Sigmoid colon (tissue), 7 donors: Measurements from ENCODE around the gene MTMR4. TPM values are rescaled to one million over a fixed set of nuclear protein-coding genes. Genes with fewer than 3 reads are reported as not detected.

Experiments used
- DNase-seq: peaks from one replicate; pipeline ENCODE4 v3.0.0-alpha.2; 2019
- H3K27ac ChIP-seq, 4 donors: fragments of 200-600 bp; sonication (generic); one replicate each; pipeline ENCODE4 v1.5.1; 2016 to 2019; ENCODE audit warnings: mild to moderate bottlenecking in 1 of 4
- H3K27me3 ChIP-seq, 3 donors: fragments of 200-600 bp; sonication (generic); one replicate each; pipeline ENCODE4 v1.5.1; 2019; ENCODE audit warnings: mild to moderate bottlenecking in 1 of 3
- H3K36me3 ChIP-seq, 4 donors: fragments of 200-600 bp; sonication (generic); one replicate each; pipeline ENCODE4 v1.5.1; 2016 to 2019
- H3K4me1 ChIP-seq, 4 donors: fragments of 200-600 bp; sonication (generic); one replicate each; pipeline ENCODE4 v1.5.1; 2017 to 2019
- H3K4me3 ChIP-seq, 4 donors: fragments of 200-600 bp; sonication (generic); one replicate each; pipeline ENCODE4 v1.5.1; 2017 to 2019; ENCODE audit warnings: mild to moderate bottlenecking in 2 of 4, moderate library complexity in 1 of 4
- H3K9me3 ChIP-seq, 4 donors: fragments of 200-600 bp in 3 of 4; sonication (generic) in 3 of 4; one replicate each; pipeline versions ENCODE4 v1.5.1 to v1.6.1; 2013 to 2019
- CTCF ChIP-seq, 4 experiments: fragments of 450-650 bp in 3 of 4; fragments of 200-600 bp in 1 of 4; IDR thresholded peaks; one replicate each; pipeline ENCODE4 v1.5.1; 2016 to 2019; ENCODE audit warnings: antibody characterized with exemption in 4 of 4, mild to moderate bottlenecking in 3 of 4, moderate library complexity in 2 of 4
- EP300 ChIP-seq, 4 donors: sonication (generic); formaldehyde crosslinking; IDR thresholded peaks; one replicate each; pipeline ENCODE4 v1.6.1; 2017; ENCODE audit warnings: antibody characterized with exemption in 4 of 4
- POLR2A ChIP-seq, 2 donors: fragments of 450-650 bp; IDR thresholded peaks; one replicate each; pipeline ENCODE4 v1.6.1; 2016; ENCODE audit warnings: antibody characterized with exemption in 2 of 2, mild to moderate bottlenecking in 2 of 2, moderate library complexity in 2 of 2
- POLR2AphosphoS5 ChIP-seq, 4 donors: sonication (generic); formaldehyde crosslinking; IDR thresholded peaks; one replicate each; pipeline ENCODE4 v1.6.1; 2017; ENCODE audit warnings: antibody characterized with exemption in 4 of 4
- WGBS, 2 donors: extraction: QIAGEN DNeasy Blood & Tissue Kit; methylation state at CpG; one replicate each; pipeline ENCODE4 v1.1.7; 2013; 5-methylcytosine and 5-hydroxymethylcytosine counted together
- intact Hi-C: fragments of 100-400 bp; cut with DNase I; formaldehyde crosslinking; loops from one replicate; pipeline ENCODE4 v1.15.1; 2023
- polyA plus RNA-seq, 3 donors: library from polyadenylated mRNA; stranded (reverse); fragments of 200-250 nt; gene quantifications; one replicate each; pipeline ENCODE4 v1.2.3, GENCODE V29; 2013
- total RNA-seq, 4 donors: library from RNA; depleted of rRNA; stranded (reverse); fragments of >200 nt; gene quantifications; one replicate each; pipeline ENCODE4 v1.1.0, GENCODE V29; 2016
- donor health status: healthy with polysubstance abuse.
- donor health status: Bipolar disorder and iron deficiency.
- donor health status: healthy.

The MTMR4 gene
- total and polyA plus RNA-seq, 7 donors, result 6.0 to 28.5 (median 22.6) TPM

- Histone ChIP-seq H3K4me3 (no peak overlapping the region), H3K27ac (no peak overlapping the region), H3K27me3 (no peaks in the 10 kb centered on the region), H3K9me3 (no peaks in the 10 kb centered on the region), H3K36me3 (peaks cover 36 to 88% (median 60%) of the 10 kb centered on the region in 4 donors), H3K4me1 (peaks cover 0 to 7% (median 1%) of the 10 kb centered on the region in 4 donors)
- WGBS, 2 donors, result 92 to 96% methylated on average over 11 of the region's 11 CpGs
- DNase-seq, result no peak
- TF ChIP-seq POLR2A (IDR thresholded peaks at IDR 0.05) (no peak), CTCF (IDR thresholded peaks at IDR 0.05) (no peak), EP300 (IDR thresholded peaks at IDR 0.05) (no peak), POLR2AphosphoS5 (IDR thresholded peaks at IDR 0.05) (no peak)
- intact Hi-C loops, result no loop called here
These were observed 22.0 kb downstream of the MTMR4 start for GRCh38 chr17:58492238-58493121.

- Histone ChIP-seq H3K27me3 (no peaks in the 10 kb centered on the region), H3K9me3 (no peaks in the 10 kb centered on the region), H3K4me3 (no peak overlapping the region), H3K27ac (no peak overlapping the region), H3K36me3 (peaks cover 31 to 79% (median 60%) of the 10 kb centered on the region in 4 donors), H3K4me1 (peaks cover 0 to 8% (median 1%) of the 10 kb centered on the region in 4 donors)
- 97 to 98% methylated on average over 6 of the region's 6 CpGs for WGBS, 2 donors
- TF ChIP-seq POLR2A (IDR thresholded peaks at IDR 0.05) (no peak), CTCF (IDR thresholded peaks at IDR 0.05) (no peak)
- intact Hi-C loops, result no loop called here
- DNase-seq, result no peak
These were observed 22.9 kb downstream of the MTMR4 start for GRCh38 chr17:58491510-58492045.

GRCh38 chr17:58488428-58488890 lies 26.0 kb downstream of the MTMR4 start:
- intact Hi-C loops, result no loop called here
- WGBS, 2 donors, result 90 to 95% methylated on average over 26 of the region's 26 CpGs
- H3K36me3 ChIP-seq, result peaks cover 20 to 48% (median 35%) of the 10 kb centered on the region in 4 donors

More at GRCh38 chr17:58488428-58488890, 26.0 kb downstream of the MTMR4 start:
- Histone ChIP-seq H3K9me3 (no peaks in the 10 kb centered on the region), H3K27ac (no peak overlapping the region), H3K4me1 (peaks cover 0 to 8% (median 1%) of the 10 kb centered on the region in 4 donors), H3K27me3 (no peaks in the 10 kb centered on the region), H3K4me3 (no peak overlapping the region)
- TF ChIP-seq CTCF (IDR thresholded peaks at IDR 0.05) (no peak), EP300 (IDR thresholded peaks at IDR 0.05) (no peak), POLR2A (IDR thresholded peaks at IDR 0.05) (no peak), POLR2AphosphoS5 (IDR thresholded peaks at IDR 0.05) (no peak)
- no peak for DNase-seq
